Endodermal cell (in vitro differentiated cells): ENCODE measurements around the gene CALCOCO1. TPM values are rescaled to one million over a fixed set of nuclear protein-coding genes. Genes with fewer than 3 reads are reported as not detected.

Experiments used
- DNase-seq: peaks from one replicate; pipeline ENCODE4 v3.0.0-alpha.2; 2017
- H3K27ac ChIP-seq: 2 replicates; pipeline ENCODE4 v1.5.1; 2013; ENCODE audit warnings: mild to moderate bottlenecking, low read depth, low read length, moderate library complexity
- H3K27me3 ChIP-seq: 2 replicates; pipeline ENCODE4 v1.6.1; 2013; ENCODE audit warnings: mild to moderate bottlenecking, low read length, moderate library complexity; ENCODE audit not compliant: insufficient read depth, control insufficient read depth, poor library complexity, severe bottlenecking
- H3K36me3 ChIP-seq: 2 replicates; pipeline ENCODE4 v1.7.0; 2013; ENCODE audit warnings: mild to moderate bottlenecking, low read length, moderate library complexity; ENCODE audit not compliant: control insufficient read depth, insufficient read depth
- H3K4me1 ChIP-seq: one replicate; pipeline ENCODE4 v1.7.0; 2013; ENCODE audit warnings: low read length; ENCODE audit not compliant: control insufficient read depth, insufficient read depth
- H3K4me3 ChIP-seq: 2 replicates; pipeline ENCODE4 v1.5.1; 2013; ENCODE audit warnings: mild to moderate bottlenecking, low read length, moderate library complexity
- H3K9ac ChIP-seq: 2 replicates; pipeline ENCODE4 v1.6.1; 2013; ENCODE audit warnings: mild to moderate bottlenecking, low read length, moderate library complexity; ENCODE audit not compliant: poor library complexity, severe bottlenecking; ENCODE audit errors: extremely low read depth
- H3K9me3 ChIP-seq: 2 replicates; pipeline ENCODE4 v1.6.1; 2013; ENCODE audit warnings: mild to moderate bottlenecking, low read length, moderate library complexity; ENCODE audit not compliant: control insufficient read depth
- H3K27ac Mint-ChIP-seq: 2 replicates; pipeline ENCODE4 v1.8.0; 2020; ENCODE audit warnings: mixed read lengths
- H3K27me3 Mint-ChIP-seq: 2 replicates; pipeline ENCODE4 v1.8.0; 2021; ENCODE audit warnings: mild to moderate bottlenecking, mixed read lengths; ENCODE audit not compliant: insufficient read depth
- H3K36me3 Mint-ChIP-seq: 2 replicates; pipeline ENCODE4 v1.8.0; 2020; ENCODE audit warnings: low read depth, mixed read lengths
- H3K4me1 Mint-ChIP-seq: 2 replicates; pipeline ENCODE4 v1.8.0; 2020; ENCODE audit warnings: mixed read lengths
- H3K4me3 Mint-ChIP-seq: 2 replicates; pipeline ENCODE4 v1.8.0; 2020; ENCODE audit warnings: mild to moderate bottlenecking, moderate library complexity, mixed read lengths
- H3K9me3 Mint-ChIP-seq: 2 replicates; pipeline ENCODE4 v1.8.0; 2020; ENCODE audit warnings: mild to moderate bottlenecking, mixed read lengths
- CTCF ChIP-seq: fragments of 200-600 bp; sonication (generic); conservative IDR thresholded peaks from 2 replicates; pipeline ENCODE4 v1.5.0; 2021; ENCODE audit warnings: antibody characterized with exemption, mild to moderate bottlenecking
- WGBS, 2 experiments: methylation state at CpG; one replicate each; pipeline versions ENCODE4 v1.1.5 to v1.1.7; 2013; ENCODE audit warnings: missing lambda C conversion rate in 2 of 2, mixed read lengths in 1 of 2; ENCODE audit not compliant: insufficient coverage in 1 of 2, insufficient read length in 1 of 2; 5-methylcytosine and 5-hydroxymethylcytosine counted together
- total RNA-seq, 2 donors: library from RNA; stranded (reverse); fragmentation: NEBNext Ultra II Directional in 1 of 2; extraction: Animal tissue kit (Norgen Biotek cat#: 25700) in 1 of 2; gene quantifications; 2 replicates in 1 of 2; 3 replicates in 1 of 2; pipeline ENCODE4 v1.2.1, GENCODE V29; 2021

The CALCOCO1 gene
- total RNA-seq, 2 donors from 2014 or later = 41.4 to 45.7 TPM

DNA sequence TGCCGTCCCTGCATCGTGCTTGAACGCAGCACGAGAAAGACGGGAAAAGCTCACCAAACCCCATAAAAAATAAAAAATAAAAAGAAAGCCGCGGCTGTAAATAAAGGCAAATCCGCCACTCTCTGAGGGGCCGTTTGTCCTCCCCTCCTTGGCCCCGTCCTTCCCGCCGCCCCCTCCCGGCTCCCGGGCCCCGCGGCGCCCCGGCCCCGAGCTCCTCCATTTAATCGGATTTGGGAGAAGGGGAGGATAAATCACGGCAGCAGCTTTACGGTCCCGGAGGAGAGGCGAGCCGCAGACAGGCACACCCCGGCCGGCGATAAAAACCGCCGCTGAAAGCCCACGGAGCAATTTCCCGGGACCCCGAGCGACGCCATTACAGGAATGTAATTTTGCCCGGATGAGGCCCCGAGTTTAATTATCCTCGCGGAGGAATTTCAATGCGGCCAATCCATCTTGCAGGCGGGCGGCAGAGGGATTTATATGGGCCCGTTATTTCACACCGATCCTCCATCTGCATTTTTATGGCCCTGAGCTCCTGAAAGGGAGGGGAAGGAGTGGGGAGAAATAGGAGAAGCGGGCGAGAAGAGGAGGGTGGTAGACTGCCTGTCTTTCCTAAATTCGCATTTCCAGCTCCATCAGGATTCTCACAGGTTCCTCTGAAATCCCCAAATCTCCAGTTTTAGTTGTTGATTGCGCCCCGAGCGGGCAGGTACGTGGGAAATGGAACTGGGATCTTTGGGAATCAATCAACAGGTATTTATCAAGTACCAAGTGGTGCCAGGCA is 50.0 kb downstream of the CALCOCO1 start:
- Mint-ChIP-seq H3K27me3 (peaks cover 18% of the 10 kb centered on the region), H3K9me3 (no peaks in the 10 kb centered on the region), H3K36me3 (peaks cover 21% of the 10 kb centered on the region), H3K4me3 (peak overlapping the region; percentile 92), H3K4me1 (peaks cover 26% of the 10 kb centered on the region), H3K27ac (peak overlapping the region; percentile 93)
- peak overlapping the region; percentile 89 for H3K27ac ChIP-seq
- H3K36me3 ChIP-seq = peaks cover 13% of the 10 kb centered on the region
- H3K27me3 ChIP-seq = no peaks in the 10 kb centered on the region
- H3K4me3 ChIP-seq = peak overlapping the region; percentile 91
- H3K4me1 ChIP-seq = peaks cover 4% of the 10 kb centered on the region
- WGBS, 2 experiments = 6 to 8% methylated on average over 37 to 47 of the region's 51 CpGs
- H3K9ac ChIP-seq = peak overlapping the region; percentile 44
- no peak for TF ChIP-seq CTCF
- DNase-seq = peak; percentile 83
- H3K9me3 ChIP-seq = no peaks in the 10 kb centered on the region

DNA sequence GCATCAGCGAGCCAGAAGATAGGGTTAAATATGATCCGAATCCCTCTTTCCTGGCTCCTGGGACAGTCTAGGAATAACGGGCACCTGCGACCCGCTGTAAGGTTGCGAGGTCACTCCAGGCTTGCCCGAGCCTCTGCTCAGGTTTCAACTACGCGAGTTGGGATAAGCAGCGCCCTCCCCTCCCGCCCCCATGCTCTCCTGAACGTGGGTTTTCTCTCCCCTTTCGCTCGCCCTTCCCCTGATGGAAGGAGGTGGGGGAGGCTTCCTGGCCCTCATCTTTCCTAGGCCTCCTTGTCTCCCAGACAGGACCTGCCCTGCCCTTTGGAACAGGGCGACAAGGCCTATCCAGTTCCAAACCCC is 50.6 kb downstream of the CALCOCO1 start:
- Histone ChIP-seq H3K4me3 (peak overlapping the region; percentile 91), H3K36me3 (peaks cover 16% of the 10 kb centered on the region), H3K27me3 (no peaks in the 10 kb centered on the region), H3K27ac (peak overlapping the region; percentile 89), H3K4me1 (peaks cover 4% of the 10 kb centered on the region), H3K9ac (peak overlapping the region; percentile 44), H3K9me3 (no peaks in the 10 kb centered on the region)
- peaks cover 22% of the 10 kb centered on the region for H3K36me3 Mint-ChIP-seq
- peak; percentile 89 for DNase-seq
- peak overlapping the region; percentile 93 for H3K27ac Mint-ChIP-seq
- WGBS, 2 experiments = 12 to 18% methylated on average over 6 to 15 of the region's 15 CpGs
- peaks cover 26% of the 10 kb centered on the region for H3K4me1 Mint-ChIP-seq
- H3K9me3 Mint-ChIP-seq = no peaks in the 10 kb centered on the region
- TF ChIP-seq CTCF = no peak
- H3K27me3 Mint-ChIP-seq = peaks cover 18% of the 10 kb centered on the region
- H3K4me3 Mint-ChIP-seq = peak overlapping the region; percentile 92

DNA sequence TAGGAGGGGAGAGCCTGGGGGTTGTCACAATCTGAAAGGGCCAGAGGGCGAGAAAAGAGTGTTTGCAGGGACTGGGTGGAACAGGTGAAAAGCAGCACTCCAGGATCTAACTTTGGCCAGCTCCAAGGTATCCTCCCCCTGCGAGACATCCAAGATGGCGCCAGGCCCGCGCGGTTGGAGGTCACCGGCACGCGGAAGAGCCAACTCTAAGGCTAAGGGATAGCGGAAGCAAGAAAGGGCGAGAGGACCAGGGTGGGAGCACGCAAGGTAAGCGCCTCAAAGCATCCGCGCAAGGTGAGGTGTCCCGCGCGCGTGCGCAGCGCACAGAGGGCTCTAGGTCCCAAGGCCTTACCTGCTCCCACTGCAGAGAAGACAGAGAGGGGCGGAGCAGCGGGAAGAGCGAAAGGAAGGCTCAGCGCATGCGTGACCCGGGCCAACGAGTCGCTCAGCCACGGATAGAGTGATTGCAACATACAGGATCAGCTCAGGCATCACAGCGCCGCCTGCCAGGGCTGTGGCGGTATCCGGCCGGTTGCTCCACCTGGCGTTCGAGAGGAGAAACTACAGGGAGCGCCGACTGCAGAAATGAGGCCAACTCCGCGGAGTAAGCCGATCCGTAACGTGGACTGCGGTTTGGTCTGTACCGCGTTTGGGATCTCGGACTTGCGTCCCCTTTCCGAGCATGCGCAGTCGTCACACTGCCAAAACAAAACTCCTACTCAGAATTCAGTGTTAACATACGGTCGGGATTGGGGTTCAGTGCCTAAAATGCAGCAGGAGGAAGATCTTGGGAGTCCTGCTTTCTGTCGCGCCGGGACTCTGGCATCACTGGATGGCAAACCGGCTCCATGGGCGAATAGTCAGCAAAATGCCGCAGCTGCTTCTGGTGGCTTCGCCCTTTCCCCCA is 51.3 kb downstream of the CALCOCO1 start, which contains the start of gene ATP5MC2:
Gene ATP5MC2 (minus strand): TSS at position 383 of the 907 bp plus-strand sequence. CDS start 3,469 bp downstream, outside the sequence.
- DNase-seq = peak; percentile 100
- Histone ChIP-seq H3K36me3 (peaks cover 23% of the 10 kb centered on the region), H3K9ac (peak within 1 kb of the TSS; percentile 81), H3K9me3 (no peaks in the 10 kb centered on the region), H3K27me3 (no peaks in the 10 kb centered on the region), H3K4me1 (peaks cover 4% of the 10 kb centered on the region), H3K27ac (peak within 1 kb of the TSS; percentile 89), H3K4me3 (peak within 1 kb of the TSS; percentile 91)
- Mint-ChIP-seq H3K36me3 (peaks cover 29% of the 10 kb centered on the region), H3K9me3 (no peaks in the 10 kb centered on the region), H3K4me3 (peak within 1 kb of the TSS; percentile 92), H3K27ac (peak within 1 kb of the TSS; percentile 99), H3K27me3 (peaks cover 18% of the 10 kb centered on the region), H3K4me1 (peaks cover 26% of the 10 kb centered on the region)
- TF ChIP-seq CTCF = peak; percentile 99
- WGBS, 2 experiments = 3 to 4% methylated on average over 42 to 61 of the region's 61 CpGs
